SK-N-SH (cell line): ENCODE results near the gene PTGFRN.

Source experiments
- CHD2 ChIP-seq: fragments of 150-350 bp; IDR thresholded peaks from 2 replicates; pipeline ENCODE4 v1.6.1; 2018; ENCODE audit warnings: low read length; ENCODE audit not compliant: partially characterized antibody
- CTCF ChIP-seq: fragments of 200-600 bp; sonication (generic); IDR thresholded peaks from 2 replicates; pipeline ENCODE4 v1.6.1; 2017; ENCODE audit warnings: antibody characterized with exemption, mild to moderate bottlenecking, moderate library complexity
- EP300 ChIP-seq, 2 experiments: IDR thresholded peaks; 2 replicates each; pipeline versions ENCODE4 v1.4.0 to v1.6.1; 2012; ENCODE audit warnings: borderline replicate concordance in 1 of 2, low read depth in 1 of 2, low read length in 1 of 2
- RFX5 ChIP-seq: IDR thresholded peaks from 2 replicates; pipeline ENCODE4 v1.6.1; 2012; ENCODE audit warnings: mild to moderate bottlenecking, improper control_type of control experiment, low read length
- TAF1 ChIP-seq: IDR thresholded peaks from 2 replicates; pipeline ENCODE4 v1.6.1; 2012; ENCODE audit warnings: low read depth, mild to moderate bottlenecking, low read length, moderate library complexity, borderline replicate concordance
- TEAD4 ChIP-seq: IDR thresholded peaks from 2 replicates; pipeline ENCODE4 v1.4.0; 2012; ENCODE audit warnings: mild to moderate bottlenecking, borderline replicate concordance; ENCODE audit not compliant: insufficient read depth
- USF2 ChIP-seq: fragments of 150-350 bp; IDR thresholded peaks from 2 replicates; pipeline ENCODE4 v1.6.1; 2017; ENCODE audit warnings: antibody characterized with exemption, low read length, low read depth, borderline replicate concordance

- no peak for TF ChIP-seq CHD2
- no peak for TF ChIP-seq EP300 (IDR thresholded peaks at IDR 0.05; ENCODE audit: borderline replicate concordance in 1 of 2, low read depth in 1 of 2, low read length in 1 of 2)
- no peak for TF ChIP-seq CTCF
- no peak for TF ChIP-seq TEAD4
- no peak for TF ChIP-seq RFX5
- TF ChIP-seq USF2: no peak
- TF ChIP-seq TAF1: no peak
Observed at GRCh38 chr1:116961606-116962005, 51.9 kb downstream of the PTGFRN start.
